Activated naive CD8-positive, alpha-beta T cell (primary cell): Measurements from ENCODE around the gene HCFC2.
"Not testable (repeated sequence)": the region's sequence is repeated elsewhere in the genome, so short reads cannot be mapped to it uniquely, and the experiment has no call there.

Experiments used
- H3K27ac Mint-ChIP-seq: one replicate; pipeline ENCODE4 v1.8.0; 2021; ENCODE audit warnings: mixed read lengths
- H3K27me3 Mint-ChIP-seq: one replicate; pipeline ENCODE4 v1.8.0; 2021; ENCODE audit warnings: mixed read lengths
- H3K36me3 Mint-ChIP-seq: one replicate; pipeline ENCODE4 v1.8.0; 2021; ENCODE audit warnings: mixed read lengths
- H3K4me1 Mint-ChIP-seq: one replicate; pipeline ENCODE4 v1.8.0; 2021; ENCODE audit warnings: low read depth, mixed read lengths
- H3K4me3 Mint-ChIP-seq: one replicate; pipeline ENCODE4 v1.8.0; 2021; ENCODE audit warnings: mild to moderate bottlenecking, mixed read lengths
- H3K9me3 Mint-ChIP-seq: one replicate; pipeline ENCODE4 v1.8.0; 2021; ENCODE audit warnings: low read depth, mixed read lengths

Gene HCFC2

DNA sequence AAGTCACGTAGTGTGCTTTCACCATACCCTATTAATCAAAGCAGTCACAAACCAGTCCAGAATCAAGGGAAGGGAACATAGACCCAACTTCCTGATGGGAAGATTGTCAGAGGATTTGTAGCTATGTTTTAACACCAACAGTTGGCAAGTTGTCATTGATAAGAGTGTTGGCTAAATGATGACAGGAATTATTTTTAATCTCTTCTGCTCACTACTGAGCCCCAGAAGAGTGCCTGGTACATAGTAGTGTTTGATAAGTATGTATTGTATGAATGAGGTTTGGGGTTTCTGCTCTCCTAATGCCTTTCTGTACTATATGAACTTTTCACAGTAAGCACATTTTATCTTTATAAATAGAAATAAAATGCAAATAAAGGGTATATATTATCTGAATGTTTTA is 14.7 kb downstream of the HCFC2 start:
- Mint-ChIP-seq H3K4me3 (no peak overlapping the region), H3K27ac (no peak overlapping the region), H3K4me1 (peaks cover 19% of the 10 kb centered on the region), H3K9me3 (no peaks in the 10 kb centered on the region), H3K27me3 (no peaks in the 10 kb centered on the region), H3K36me3 (peaks cover 5% of the 10 kb centered on the region)

DNA sequence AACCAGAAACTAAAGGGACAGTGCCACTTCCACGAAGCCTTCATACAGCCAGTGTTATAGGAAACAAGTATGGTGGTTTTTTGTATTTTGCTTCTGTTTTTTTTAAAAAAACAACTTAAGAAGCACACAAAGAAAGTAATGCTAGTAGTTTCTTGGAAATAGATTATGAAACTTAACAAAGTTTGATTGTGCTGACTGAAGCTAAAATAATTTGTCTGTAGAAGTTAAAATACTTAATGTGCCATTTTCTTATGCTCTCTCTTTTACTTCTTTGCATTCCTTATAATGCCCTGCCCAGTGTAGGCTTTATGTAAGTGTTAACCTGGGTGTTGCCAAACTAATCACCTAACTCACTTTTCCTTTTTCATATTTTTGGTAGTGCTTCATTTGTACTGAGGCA is 16.4 kb downstream of the HCFC2 start:
- Mint-ChIP-seq H3K36me3 (peaks cover 11% of the 10 kb centered on the region), H3K4me1 (peaks cover 23% of the 10 kb centered on the region), H3K27ac (no peak overlapping the region), H3K27me3 (no peaks in the 10 kb centered on the region), H3K9me3 (no peaks in the 10 kb centered on the region), H3K4me3 (no peak overlapping the region)

DNA sequence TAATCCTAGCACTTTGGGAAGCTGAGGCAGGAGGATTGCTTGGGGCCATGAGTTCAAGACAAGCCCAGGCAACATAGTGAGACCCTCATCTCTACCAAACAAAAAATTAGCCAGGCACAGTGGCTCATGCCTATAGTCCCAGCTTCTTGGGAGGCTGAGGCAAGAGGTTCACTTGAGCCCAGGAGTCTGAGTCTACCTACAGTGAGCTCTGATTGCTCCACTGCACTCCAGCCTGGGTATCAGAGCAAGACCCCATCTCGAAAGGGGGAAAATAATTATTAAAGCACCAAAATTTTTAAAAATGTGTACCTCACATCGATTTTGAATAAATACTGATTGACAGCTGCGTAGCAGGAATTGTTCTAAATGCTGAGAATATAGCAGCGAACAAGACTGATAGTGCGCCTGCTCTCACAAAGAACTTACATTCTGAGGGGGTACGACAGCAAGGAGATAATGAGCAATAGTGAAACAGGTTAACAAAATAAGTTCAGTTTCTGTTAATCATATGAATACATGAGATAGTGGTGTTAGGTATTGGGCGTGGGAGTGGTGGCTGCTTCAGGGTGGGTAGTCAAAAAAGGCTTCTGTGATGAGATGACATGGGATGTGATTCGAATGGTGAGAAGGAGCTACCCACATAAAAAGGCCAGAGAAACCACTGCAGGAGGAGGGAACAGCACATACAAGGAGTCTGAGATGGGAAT is 19.6 kb downstream of the HCFC2 start:
- Mint-ChIP-seq H3K36me3 (peaks cover 13% of the 10 kb centered on the region), H3K27me3 (no peaks in the 10 kb centered on the region), H3K4me1 (peaks cover 10% of the 10 kb centered on the region), H3K4me3 (no peak overlapping the region), H3K27ac (no peak overlapping the region), H3K9me3 (no peaks in the 10 kb centered on the region)

DNA sequence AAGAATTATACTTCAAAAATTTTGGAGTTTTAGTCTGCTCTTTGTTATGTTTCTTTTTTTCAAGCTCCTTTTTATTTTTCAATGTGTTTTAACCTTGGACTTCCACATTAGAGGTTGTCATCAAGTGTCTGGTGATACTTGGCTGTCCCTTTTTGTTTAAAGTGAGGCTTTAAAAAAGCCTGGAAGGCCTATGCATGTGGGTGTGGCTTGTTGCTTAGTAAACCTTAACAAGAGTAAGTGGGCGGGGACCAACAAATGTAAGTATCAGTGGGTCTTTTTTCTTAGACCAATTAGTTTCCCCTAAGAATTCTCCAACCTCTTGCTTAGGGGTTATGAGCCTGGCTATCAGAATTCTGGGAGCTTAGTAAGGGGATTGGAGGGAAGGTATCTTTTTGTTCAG is 26.4 kb downstream of the HCFC2 start:
- Mint-ChIP-seq H3K4me3 (no peak overlapping the region), H3K36me3 (peaks cover 13% of the 10 kb centered on the region), H3K4me1 (no peaks in the 10 kb centered on the region), H3K27ac (no peak overlapping the region), H3K9me3 (no peaks in the 10 kb centered on the region), H3K27me3 (no peaks in the 10 kb centered on the region)

DNA sequence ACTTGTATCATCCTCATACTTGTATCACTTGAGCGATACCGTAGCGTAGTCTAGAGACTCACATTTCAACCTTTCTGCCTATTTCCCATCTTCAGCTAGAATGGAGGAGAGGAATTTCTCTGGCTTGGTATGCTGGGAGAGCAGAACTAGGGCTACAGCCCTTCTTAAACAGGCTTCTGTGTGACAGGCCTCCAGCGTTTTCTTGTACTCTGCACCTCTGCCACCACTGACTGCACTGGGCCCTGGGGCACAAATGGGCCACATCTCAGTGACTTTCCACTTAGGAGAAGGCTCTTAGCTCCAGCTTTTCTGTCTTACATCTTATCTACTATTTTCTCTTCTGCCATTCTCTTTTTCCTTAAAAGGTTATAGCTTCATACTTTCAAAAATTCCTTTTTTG is 26.8 kb downstream of the HCFC2 start:
- Mint-ChIP-seq H3K27me3 (no peaks in the 10 kb centered on the region), H3K4me3 (no peak overlapping the region), H3K36me3 (peaks cover 13% of the 10 kb centered on the region), H3K9me3 (no peaks in the 10 kb centered on the region), H3K4me1 (no peaks in the 10 kb centered on the region), H3K27ac (no peak overlapping the region)

DNA sequence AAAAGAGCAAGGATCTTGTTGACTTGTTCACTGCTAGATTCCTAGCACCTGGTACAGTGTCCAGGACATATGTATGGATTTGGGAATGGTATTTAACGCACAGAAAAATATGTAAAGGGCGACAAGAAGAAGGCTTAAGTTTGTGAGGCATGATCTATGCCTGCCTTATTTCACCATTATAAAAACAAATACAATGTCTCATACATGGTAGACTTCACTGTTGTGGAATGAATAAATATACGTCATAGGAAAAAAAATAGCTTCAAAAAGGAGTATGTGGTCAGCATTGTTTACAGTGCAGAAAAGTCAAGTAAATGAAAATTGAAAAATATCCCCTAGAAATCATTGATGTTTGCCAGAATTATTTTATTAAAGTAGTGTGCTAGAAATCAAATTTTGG is 30.0 kb downstream of the HCFC2 start:
- Mint-ChIP-seq H3K9me3 (no peaks in the 10 kb centered on the region), H3K4me3 (no peak overlapping the region), H3K27ac (no peak overlapping the region), H3K4me1 (no peaks in the 10 kb centered on the region), H3K27me3 (no peaks in the 10 kb centered on the region), H3K36me3 (peaks cover 14% of the 10 kb centered on the region)

DNA sequence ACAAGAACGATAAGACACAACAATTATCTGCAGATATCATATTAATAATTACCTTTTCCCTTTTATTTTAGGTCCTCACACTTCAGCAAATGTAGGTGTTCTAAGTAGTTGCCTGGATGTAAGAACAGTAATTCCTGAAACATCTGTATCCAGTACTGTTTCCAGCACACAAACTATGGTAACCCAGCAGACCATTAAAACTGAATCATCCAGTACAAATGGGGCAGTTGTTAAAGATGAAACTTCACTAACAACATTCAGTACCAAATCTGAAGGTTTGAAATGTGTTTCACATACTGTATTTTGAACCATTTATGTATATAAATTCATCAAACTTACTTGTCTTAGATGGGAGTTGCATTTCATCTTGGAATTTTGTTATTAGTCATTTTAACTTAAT is 31.0 kb downstream of the HCFC2 start:
- H3K9me3 Mint-ChIP-seq, result no peaks in the 10 kb centered on the region
- no peak overlapping the region for H3K4me3 Mint-ChIP-seq
- no peak overlapping the region for H3K27ac Mint-ChIP-seq
- peaks cover 9% of the 10 kb centered on the region for H3K36me3 Mint-ChIP-seq
- no peaks in the 10 kb centered on the region for H3K4me1 Mint-ChIP-seq
- no peaks in the 10 kb centered on the region for H3K27me3 Mint-ChIP-seq

DNA sequence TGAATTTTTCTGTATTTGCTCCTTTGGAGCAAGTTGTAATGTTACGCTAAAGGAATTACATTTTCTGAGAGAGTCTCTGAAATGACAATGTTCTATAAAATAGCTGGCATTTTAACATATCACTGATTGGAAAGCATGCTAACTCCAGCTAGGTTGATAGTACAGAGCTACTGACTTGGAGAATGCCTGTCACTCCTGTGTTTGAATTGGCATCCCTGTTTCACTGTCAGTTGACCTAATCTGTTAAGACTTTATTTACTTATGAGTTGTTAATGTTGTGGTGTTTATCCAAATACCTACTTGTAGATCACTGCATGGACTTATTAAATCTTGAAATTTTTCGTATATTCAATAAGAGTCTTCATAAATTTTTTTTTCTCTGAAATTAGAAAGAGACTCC is 33.6 kb downstream of the HCFC2 start:
- Mint-ChIP-seq H3K36me3 (peaks cover 8% of the 10 kb centered on the region), H3K9me3 (no peaks in the 10 kb centered on the region), H3K4me1 (no peaks in the 10 kb centered on the region), H3K27ac (no peak overlapping the region), H3K27me3 (no peaks in the 10 kb centered on the region), H3K4me3 (no peak overlapping the region)

DNA sequence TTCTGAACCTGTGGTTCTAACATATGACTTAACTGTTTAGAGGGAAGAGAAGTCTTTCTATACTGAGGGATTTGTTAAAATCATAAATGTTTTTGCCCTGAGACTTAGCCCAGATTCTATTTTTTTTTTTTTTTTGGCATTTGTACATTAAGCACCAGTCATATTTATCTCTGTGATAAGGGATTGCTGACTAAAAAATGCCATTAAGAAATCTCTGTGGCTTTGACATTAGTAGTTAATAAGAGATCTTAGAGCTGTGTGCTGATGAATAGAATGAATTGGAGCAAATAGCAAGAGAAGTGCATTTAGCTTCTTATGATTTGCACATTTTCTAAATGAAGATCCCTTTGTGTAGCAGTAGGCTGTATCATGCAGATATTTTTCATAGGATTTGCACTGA is 41.1 kb downstream of the HCFC2 start:
- no peak overlapping the region for H3K4me3 Mint-ChIP-seq
- H3K36me3 Mint-ChIP-seq, result peaks cover 6% of the 10 kb centered on the region
- peaks cover 11% of the 10 kb centered on the region for H3K4me1 Mint-ChIP-seq
- no peaks in the 10 kb centered on the region for H3K9me3 Mint-ChIP-seq
- H3K27ac Mint-ChIP-seq, result no peak overlapping the region
- H3K27me3 Mint-ChIP-seq, result no peaks in the 10 kb centered on the region

DNA sequence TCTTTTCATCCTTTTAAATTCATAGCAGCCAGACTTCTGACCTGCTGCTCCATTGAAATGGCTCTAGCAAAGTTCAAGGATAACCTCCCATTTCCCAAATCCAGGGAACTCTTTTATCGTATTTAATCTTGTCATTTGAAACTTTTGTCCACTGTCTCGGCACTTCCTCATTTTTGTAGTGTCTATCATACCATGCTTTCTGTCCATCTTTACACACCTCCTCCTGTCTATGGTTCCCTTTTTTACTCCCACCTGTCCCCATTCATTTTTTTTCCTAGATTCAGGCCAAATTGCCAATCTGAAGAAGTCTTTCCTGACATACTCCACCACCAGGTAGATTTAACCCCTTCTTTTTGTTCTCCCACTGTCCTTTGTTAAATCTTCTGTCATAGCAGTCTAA is 42.6 kb downstream of the HCFC2 start:
- Mint-ChIP-seq H3K36me3 (peaks cover 4% of the 10 kb centered on the region), H3K4me3 (no peak overlapping the region), H3K4me1 (peaks cover 11% of the 10 kb centered on the region), H3K27ac (no peak overlapping the region), H3K9me3 (no peaks in the 10 kb centered on the region), H3K27me3 (no peaks in the 10 kb centered on the region)

DNA sequence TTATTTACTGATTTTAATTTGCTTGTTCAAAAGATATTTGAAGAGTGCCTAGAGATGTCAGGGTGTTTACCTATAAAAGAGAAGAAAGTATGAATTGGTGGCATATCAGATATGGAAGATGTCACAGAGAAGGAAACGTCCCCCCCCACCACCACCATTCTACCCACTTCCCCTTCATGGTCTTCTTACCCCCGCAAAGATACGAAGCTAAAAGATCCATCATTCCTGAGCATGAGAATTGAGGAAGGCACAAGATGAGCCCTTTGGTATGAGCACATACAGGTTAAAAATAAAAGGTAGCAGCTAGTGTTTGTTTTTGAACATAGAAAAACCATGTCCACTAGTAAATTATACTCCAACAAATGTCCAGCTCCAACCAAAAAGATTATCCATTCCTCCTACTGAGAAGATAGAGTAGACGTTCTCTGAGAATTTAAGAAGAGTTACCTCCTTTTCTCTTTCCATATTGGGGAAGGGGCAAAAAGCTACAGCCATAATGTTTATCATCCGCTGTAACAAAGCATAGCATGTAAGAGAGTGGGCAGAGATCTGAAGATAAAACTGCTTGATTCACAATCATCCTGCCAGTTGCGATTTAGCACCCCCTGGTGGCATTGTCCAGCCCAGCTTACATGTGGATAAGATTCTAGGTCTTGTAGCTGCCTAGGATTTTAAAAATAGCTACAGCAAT is 44.6 kb downstream of the HCFC2 start:
- Mint-ChIP-seq H3K27ac (peak overlapping the region; percentile 18), H3K9me3 (no peaks in the 10 kb centered on the region), H3K27me3 (no peaks in the 10 kb centered on the region), H3K36me3 (peaks cover 4% of the 10 kb centered on the region), H3K4me3 (peak overlapping the region; percentile 69), H3K4me1 (peaks cover 11% of the 10 kb centered on the region)

DNA sequence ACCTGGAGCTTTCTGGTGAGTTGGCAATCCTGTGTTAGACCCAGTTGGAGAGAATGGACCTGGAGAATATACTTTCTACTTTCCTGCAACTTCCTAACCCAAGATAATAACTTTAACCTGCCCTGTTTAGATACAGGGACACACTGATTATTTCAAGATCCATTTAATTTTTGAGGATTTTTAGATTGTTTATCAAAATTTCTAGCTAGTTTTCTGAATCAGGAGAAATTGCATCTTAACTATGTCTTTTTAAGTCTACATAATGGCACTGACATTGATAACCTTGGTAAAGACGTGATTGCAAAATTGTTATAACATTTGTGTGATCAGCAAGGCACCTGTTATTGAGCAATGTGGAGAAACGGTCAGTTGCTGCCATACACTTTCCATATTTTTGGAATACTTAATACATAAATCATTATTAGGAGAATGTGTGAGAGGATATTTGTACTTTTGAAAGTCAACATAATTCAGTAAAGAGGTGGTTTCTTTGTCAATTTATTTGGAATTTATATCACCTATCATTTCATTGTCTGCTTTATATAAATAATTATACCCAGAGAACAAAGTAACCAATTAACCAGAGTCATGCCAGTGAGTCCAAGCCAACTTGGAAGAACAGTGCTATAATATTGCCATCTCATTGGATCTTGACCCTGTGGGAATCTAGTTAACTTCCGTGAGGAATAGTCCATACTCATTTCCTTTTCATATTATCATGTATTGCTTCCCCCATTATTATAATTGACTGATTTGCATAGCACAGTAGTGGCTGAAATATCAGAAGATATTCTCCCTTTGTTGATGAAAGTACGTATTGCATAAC is 45.3 kb downstream of the HCFC2 start:
- no peaks in the 10 kb centered on the region for H3K9me3 Mint-ChIP-seq
- H3K36me3 Mint-ChIP-seq, result peaks cover 4% of the 10 kb centered on the region
- no peaks in the 10 kb centered on the region for H3K27me3 Mint-ChIP-seq
- no peak overlapping the region for H3K27ac Mint-ChIP-seq
- no peak overlapping the region for H3K4me3 Mint-ChIP-seq
- H3K4me1 Mint-ChIP-seq, result peaks cover 11% of the 10 kb centered on the region

DNA sequence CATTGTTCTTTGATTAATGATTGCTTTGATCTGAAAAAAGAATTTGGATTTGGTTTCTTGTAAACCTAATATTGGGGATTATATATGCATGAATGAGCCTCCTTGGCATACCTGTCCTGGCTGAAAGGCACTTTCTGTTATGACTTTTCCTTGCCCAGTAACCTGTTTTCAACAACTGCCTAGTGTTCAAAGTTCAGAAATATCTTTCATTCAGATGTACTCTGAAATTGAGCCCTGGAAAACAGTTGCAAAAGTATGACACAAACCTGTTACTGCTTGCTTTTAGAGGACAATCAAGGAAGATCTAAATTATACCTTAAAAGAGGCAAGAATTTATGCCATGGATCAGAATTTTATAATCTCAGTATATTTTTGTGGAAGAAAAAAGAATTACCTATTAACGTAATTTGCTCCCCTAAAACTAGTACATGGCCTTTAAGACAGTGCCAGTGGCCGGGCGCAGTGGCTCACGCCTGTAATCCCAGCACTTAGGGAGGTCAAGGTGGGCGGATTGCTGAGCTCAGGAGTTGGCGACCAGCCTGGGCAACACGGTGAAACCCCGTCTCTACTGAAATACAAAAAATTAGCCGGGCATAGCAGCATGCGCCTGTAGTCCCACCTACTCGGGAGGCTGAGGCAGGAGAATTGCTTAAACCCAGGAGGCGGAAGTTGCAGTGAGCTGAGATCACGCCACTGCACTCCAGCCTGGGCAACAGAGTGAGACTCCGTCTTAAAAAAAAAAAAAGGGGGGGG is 50.7 kb downstream of the HCFC2 start:
- H3K9me3 Mint-ChIP-seq, H3K36me3 Mint-ChIP-seq, H3K27me3 Mint-ChIP-seq, H3K4me1 Mint-ChIP-seq, H3K27ac Mint-ChIP-seq, H3K4me3 Mint-ChIP-seq: not testable (repeated sequence)

DNA sequence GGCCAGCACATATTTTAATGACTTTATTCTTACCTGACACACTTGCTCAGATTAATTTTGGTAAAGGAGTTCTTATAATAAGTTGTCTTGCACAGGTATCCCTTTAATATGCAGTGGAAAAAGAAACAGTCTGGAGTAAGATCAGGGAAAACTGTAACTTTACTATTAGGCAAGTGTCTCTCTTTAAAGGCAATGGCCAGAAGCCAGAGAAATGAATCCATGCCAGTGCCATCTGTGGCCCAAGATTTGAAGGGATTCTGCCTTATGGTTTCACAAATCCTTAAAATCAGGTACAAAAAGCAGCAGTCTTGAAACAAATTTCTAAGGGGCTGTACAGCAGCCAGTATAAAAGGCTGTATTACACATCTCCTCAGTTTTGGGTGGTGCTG is 51.2 kb downstream of the HCFC2 start:
- no peaks in the 10 kb centered on the region for H3K9me3 Mint-ChIP-seq
- no peaks in the 10 kb centered on the region for H3K27me3 Mint-ChIP-seq
- H3K36me3 Mint-ChIP-seq, result peaks cover 4% of the 10 kb centered on the region
- H3K27ac Mint-ChIP-seq, result peak overlapping the region; percentile 36
- H3K4me1 Mint-ChIP-seq, result peaks cover 2% of the 10 kb centered on the region
- no peak overlapping the region for H3K4me3 Mint-ChIP-seq

DNA sequence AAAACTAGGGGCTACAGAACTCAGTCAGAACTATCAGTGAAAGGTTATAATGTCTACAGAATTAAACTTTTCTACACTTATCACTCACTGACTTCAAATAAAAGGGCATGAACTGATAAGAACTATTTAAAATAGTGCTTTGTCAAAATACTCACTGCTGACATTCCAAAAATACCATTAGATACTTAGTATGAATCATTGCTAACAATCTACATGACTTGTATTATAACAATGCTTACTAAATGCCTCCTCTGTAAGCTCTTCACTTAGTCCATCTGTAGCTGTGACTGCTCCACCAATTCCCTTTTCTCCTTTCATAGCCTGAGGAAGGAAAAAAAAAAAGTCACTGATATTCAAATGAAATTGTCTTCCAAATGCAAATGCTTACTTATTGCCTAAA is 56.7 kb downstream of the HCFC2 start:
- Mint-ChIP-seq H3K27me3 (no peaks in the 10 kb centered on the region), H3K36me3 (peaks cover 11% of the 10 kb centered on the region), H3K9me3 (no peaks in the 10 kb centered on the region), H3K27ac (no peak overlapping the region), H3K4me3 (no peak overlapping the region), H3K4me1 (peaks cover 1% of the 10 kb centered on the region)
